Stimulated activated CD4-positive, alpha-beta T cell treated with anti-CD3 and anti-CD28 coated beads, Interleukin-12 subunit alpha, Interleukin-12 subunit beta, amount 100 ng/mL, for 4 hours (primary cell): Measurements from ENCODE around the gene PARP12.

Experiments
- DNase-seq: peaks from one replicate; pipeline ENCODE4 v3.0.0-alpha.2; 2020

The PARP12 gene

DNA sequence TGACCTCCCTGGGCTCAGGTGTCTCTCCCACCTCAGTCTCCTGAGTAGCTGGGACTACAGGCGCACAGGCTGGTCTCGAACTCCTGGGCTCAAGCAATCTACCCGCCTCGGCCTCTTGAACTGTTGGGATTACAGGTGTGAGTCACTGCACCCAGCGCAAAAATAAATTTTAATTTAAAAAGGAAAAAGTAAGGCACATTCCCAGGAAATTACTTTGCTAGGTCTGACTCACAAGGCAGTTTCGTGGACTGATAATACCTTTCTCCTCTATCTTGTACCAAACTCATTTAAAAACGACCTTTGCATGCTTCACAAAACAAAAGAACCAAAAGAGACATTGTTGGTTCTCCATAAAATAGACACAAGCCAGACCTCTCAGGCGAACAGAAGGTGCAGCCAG is 29.7 kb downstream of the PARP12 start:
- no peak for DNase-seq

DNA sequence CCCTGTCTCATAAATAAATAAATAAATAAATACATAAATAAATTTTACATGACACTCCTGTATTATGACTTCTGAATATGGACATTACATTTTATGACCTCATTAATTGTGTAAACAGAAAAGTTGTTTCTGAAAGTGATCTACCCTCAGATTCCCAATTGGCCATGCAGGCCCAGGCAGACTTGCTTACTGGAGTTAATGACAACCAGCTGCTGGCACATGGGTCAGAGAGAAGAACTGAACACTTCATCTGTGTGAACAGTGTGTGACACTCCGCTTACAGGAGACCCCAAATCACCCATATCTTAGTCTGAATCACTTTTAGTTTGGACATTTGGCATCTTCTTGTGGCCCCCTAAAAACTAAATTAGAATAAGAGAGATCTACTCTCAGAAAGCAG is 31.4 kb downstream of the PARP12 start:
- no peak for DNase-seq

GRCh38 chr7:140029072-140029471 is 33.7 kb downstream of the PARP12 start:
- no peak for DNase-seq

DNA sequence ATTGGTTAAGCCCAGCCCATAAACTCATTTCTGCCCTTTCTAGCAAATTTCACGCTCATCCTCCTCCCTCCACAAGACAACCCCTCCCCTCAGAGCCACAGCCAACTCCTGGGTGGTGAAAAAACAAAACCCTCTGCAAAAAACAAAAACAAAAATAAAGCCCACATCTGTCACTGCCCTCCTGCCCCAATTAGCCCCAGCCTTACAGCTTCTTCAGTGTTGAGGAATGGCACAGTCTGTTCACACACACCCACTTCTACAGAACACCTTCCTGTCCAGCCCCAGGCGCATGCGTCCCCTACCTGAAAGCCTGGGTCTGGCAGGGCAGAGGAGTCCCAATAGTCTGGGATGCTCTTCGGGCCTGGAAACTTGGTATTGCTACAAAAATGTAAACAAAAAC is 34.4 kb downstream of the PARP12 start:
- DNase-seq: no peak

GRCh38 chr7:140027858-140028257 is 34.9 kb downstream of the PARP12 start:
- DNase-seq: no peak

- no peak for DNase-seq
Measured at GRCh38 chr7:140026935-140027334, 35.8 kb downstream of the PARP12 start.

- no peak for DNase-seq
Measured at GRCh38 chr7:140025814-140026433, 36.8 kb downstream of the PARP12 start.

GRCh38 chr7:140025241-140025640 is 37.5 kb downstream of the PARP12 start:
- no peak for DNase-seq

GRCh38 chr7:140024585-140024984 is 38.2 kb downstream of the PARP12 start:
- no peak for DNase-seq

DNA sequence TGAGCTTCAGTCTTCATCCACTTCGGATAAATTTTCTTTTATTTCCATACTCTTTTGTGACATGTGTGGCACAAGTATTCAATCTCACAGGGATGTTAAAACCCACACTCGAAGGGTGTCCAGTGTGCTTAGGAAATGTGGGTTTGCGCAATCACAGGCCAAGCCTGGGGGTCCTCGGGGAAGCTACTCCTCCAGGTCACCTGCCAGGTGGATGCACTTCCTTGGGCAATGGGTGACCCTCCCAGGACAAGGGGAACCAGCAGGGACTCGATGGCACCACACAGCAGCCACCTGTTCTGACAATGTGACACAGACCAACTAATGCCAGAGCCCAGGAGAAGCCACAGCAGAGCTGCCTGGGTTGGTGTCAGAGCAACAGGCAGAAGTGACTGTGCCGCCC is 39.0 kb downstream of the PARP12 start:
- no peak for DNase-seq

GRCh38 chr7:140022582-140023211 is 40.1 kb downstream of the PARP12 start:
- no peak for DNase-seq

DNA sequence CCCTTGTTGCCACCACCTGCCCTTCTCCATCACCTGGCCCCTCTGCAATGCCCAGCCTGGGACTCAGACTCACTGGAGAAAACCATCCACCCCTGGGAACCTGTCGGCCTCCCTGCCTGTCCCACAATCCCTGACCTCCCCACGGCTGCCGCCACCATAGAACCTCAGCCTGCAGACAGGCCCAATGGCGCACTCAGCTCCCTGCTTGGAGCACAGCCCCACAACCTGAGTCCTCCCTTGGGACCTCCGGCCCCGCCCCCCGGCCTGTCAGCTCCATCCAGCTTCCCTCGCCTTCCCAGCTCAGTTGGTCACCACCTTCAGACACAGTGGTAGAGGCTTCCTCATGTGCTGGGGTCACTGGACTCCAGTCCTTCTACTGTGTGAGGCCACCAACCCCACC is 41.1 kb downstream of the PARP12 start:
- DNase-seq: no peak

DNA sequence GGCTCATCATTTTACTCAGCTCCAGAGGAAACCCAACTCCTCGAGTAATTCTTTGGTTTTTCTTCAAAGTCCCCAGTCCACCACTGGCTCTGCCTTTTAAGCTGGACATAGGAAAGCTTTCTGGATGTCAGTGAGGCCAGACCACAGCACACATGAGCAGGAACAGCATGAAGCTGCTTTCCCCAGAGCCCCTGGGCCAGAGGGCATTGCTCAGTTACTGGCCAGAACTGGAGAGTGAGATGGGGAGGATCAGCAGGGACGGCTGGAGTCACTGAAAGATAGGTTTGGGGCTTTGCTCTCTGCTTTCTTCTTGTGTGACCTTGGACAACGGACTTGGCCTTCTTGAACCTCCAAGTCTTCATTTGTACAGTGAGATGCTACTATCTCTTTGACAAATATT is 43.1 kb downstream of the PARP12 start:
- no peak for DNase-seq

- DNase-seq: no peak
Measured at GRCh38 chr7:140019172-140019571, 43.6 kb downstream of the PARP12 start.

GRCh38 chr7:140018125-140019043 is 44.4 kb downstream of the PARP12 start:
- DNase-seq: no peak

- no peak for DNase-seq
Measured at GRCh38 chr7:140017543-140017942, 45.2 kb downstream of the PARP12 start.

- DNase-seq: no peak
Measured at GRCh38 chr7:140017034-140017433, 45.7 kb downstream of the PARP12 start.

DNA sequence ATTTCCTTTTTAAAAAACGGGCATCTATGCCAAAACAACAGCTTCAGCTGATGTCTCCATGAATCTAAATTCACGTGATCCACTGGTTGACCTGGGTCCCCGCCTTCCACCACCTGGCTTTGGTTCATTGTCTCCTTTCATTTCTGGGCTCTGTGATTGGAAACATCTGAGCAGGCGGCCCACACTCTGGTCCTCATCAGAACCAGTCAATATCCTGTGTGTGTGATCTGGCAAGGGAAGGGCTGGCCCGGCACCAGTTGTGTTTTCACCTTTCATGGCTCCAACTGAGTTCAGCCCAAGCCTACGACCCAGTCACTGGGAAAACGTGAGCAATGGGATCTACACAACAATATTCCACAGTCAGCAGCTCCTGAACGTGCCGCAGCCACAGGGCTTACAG is 46.2 kb downstream of the PARP12 start:
- no peak for DNase-seq

DNA sequence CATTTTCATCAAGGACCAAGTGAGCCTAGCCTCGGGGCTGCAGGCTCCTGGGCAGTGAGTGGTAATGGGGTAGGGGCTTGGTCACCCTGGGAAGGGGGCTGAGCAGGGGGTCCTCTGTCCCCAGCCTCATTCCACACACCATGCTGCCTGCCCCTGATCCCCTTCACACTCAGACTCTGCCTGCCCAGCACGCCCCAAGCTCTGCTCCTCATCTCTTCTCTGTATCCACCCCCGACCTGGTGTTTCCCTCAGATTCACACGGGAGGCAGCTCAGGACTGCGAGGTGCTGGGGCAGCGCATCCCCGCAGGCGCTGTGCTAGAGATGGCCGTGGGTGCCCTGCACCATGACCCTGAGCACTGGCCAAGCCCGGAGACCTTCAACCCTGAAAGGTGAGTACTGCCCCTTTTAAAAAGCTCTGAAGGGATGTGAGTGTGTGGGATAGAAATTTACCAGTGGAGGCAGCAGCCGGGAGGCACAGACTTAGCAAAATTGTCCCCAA is 47.2 kb downstream of the PARP12 start:
- DNase-seq: no peak

DNA sequence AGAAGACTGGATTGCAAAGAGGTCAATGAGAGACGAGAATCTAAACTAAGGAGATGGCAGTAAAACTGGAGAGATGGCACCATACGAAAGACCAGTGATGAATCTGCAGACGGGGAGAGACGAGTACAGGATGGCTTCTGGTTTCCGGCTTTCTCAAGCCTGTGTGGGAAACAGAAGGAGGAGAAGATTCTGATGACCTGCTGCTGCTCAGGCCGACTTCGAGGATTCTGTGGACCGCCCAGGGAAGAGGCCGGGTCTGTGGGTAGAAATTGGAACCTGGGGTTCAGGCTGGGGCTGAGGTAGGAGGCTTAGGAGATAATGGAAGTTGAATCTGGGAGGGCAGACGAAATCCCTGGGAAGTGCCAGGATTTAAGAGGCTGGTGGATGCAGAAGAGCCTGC is 48.6 kb downstream of the PARP12 start:
- no peak for DNase-seq

GRCh38 chr7:140013676-140014075 is 49.1 kb downstream of the PARP12 start:
- DNase-seq: no peak

DNA sequence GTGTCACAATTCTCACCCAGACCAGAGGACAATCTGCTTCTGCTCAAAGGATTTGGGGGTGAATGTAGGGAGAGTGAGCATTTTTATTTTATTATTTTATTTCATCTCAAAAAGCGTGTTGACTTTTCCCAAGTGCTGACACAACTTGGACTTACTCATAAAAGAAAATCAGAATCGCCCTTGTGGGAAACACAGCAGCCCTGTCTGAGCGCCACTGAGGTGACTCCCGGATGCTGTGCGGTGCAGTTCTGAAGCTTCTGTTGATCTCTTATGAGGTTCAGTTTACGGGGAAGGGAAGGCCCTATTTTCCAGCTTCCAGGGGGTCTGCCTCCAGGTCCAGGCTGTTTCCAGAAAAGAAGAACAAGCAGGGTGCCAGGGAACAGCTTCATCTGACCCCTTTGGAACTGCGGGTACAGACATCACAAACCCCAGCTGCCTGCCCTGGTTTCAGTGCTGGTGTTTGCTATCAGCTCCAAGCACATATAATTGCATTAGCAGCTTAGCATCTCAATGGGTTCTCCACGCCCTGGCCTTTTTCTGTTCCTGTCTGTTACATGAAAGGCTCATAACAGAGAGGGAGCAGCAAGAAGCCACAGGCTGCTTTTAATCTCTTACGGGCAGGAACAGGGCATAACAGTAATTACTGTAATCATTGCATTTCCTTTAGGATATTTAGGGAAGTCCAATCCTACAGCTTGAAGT is 52.4 kb downstream of the PARP12 start:
- no peak for DNase-seq

- DNase-seq: no peak
Measured at GRCh38 chr7:140009735-140010134, 53.0 kb downstream of the PARP12 start.
